Measurements from ENCODE around the gene KLHDC7A. TPM values are rescaled to one million over a fixed set of nuclear protein-coding genes. Genes with fewer than 3 reads are reported as not detected.

Gene KLHDC7A
- total RNA-seq, 1 experiment from 2014 or later: 0.20 TPM

GRCh38 chr1:18501833-18502232, 21.1 kb downstream of the KLHDC7A start:
- Histone ChIP-seq H3K9me3 (ENCODE audit: insufficient read depth, low read depth) (no peaks in the 10 kb centered on the region), H3K27me3 (ENCODE audit: insufficient read depth, low read depth) (no peaks in the 10 kb centered on the region), H2AFZ (no peak overlapping the region), H3K27ac (no peak overlapping the region), H3K4me1 (replicated peaks; ENCODE audit: insufficient read depth) (no peaks in the 10 kb centered on the region), H3K4me2 (no peak overlapping the region), H3F3A (ENCODE audit: insufficient read depth, low read depth) (no peaks in the 10 kb centered on the region), H3K36me3 (ENCODE audit: low read depth) (no peaks in the 10 kb centered on the region), H3K79me2 (ENCODE audit: low read depth) (no peaks in the 10 kb centered on the region), H3K9me2 (ENCODE audit: insufficient read depth) (no peaks in the 10 kb centered on the region), H3K4me3 (no peak overlapping the region), H4K20me1 (ENCODE audit: insufficient read depth) (no peaks in the 10 kb centered on the region)
- DNase-seq: no peak
- CTCF ChIA-PET: no interaction called here
- TF ChIP-seq EZH2 (IDR thresholded peaks at IDR 0.05; ENCODE audit: low read depth): no peak
- TF ChIP-seq, protein P1, sequence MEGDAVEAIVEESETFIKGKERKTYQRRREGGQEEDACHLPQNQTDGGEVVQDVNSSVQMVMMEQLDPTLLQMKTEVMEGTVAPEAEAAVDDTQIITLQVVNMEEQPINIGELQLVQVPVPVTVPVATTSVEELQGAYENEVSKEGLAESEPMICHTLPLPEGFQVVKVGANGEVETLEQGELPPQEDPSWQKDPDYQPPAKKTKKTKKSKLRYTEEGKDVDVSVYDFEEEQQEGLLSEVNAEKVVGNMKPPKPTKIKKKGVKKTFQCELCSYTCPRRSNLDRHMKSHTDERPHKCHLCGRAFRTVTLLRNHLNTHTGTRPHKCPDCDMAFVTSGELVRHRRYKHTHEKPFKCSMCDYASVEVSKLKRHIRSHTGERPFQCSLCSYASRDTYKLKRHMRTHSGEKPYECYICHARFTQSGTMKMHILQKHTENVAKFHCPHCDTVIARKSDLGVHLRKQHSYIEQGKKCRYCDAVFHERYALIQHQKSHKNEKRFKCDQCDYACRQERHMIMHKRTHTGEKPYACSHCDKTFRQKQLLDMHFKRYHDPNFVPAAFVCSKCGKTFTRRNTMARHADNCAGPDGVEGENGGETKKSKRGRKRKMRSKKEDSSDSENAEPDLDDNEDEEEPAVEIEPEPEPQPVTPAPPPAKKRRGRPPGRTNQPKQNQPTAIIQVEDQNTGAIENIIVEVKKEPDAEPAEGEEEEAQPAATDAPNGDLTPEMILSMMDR (conservative IDR thresholded peaks at IDR 0.05): no peak
- intact Hi-C loops (cut with micrococcal nuclease; ENCODE audit: unreplicated experiment): no loop called here
- POLR2A ChIA-PET (ENCODE audit: unreplicated experiment): no interaction called here
- no TSS peak for BruUV-seq (replicated peaks)

GRCh38 chr1:18504609-18505008, 23.9 kb downstream of the KLHDC7A start:
- Histone ChIP-seq H3K27me3 (ENCODE audit: insufficient read depth, low read depth) (no peaks in the 10 kb centered on the region), H3K4me3 (no peak overlapping the region), H3K79me2 (ENCODE audit: low read depth) (no peaks in the 10 kb centered on the region), H4K20me1 (ENCODE audit: insufficient read depth) (no peaks in the 10 kb centered on the region), H3K9me2 (ENCODE audit: insufficient read depth) (no peaks in the 10 kb centered on the region), H3K9me3 (ENCODE audit: insufficient read depth, low read depth) (no peaks in the 10 kb centered on the region), H2AFZ (no peak overlapping the region), H3K4me1 (replicated peaks; ENCODE audit: insufficient read depth) (no peaks in the 10 kb centered on the region), H3F3A (ENCODE audit: insufficient read depth, low read depth) (no peaks in the 10 kb centered on the region), H3K4me2 (no peak overlapping the region), H3K36me3 (ENCODE audit: low read depth) (no peaks in the 10 kb centered on the region), H3K27ac (no peak overlapping the region)
- ChIA-PET POLR2A (ENCODE audit: unreplicated experiment) (no interaction called here), CTCF (no interaction called here)
- no peak for DNase-seq
- BruUV-seq (replicated peaks): no TSS peak
- intact Hi-C loops (cut with micrococcal nuclease; ENCODE audit: unreplicated experiment): no loop called here
- TF ChIP-seq EZH2 (IDR thresholded peaks at IDR 0.05; ENCODE audit: low read depth): no peak
- TF ChIP-seq, protein P1 (conservative IDR thresholded peaks at IDR 0.05): no peak

DNA sequence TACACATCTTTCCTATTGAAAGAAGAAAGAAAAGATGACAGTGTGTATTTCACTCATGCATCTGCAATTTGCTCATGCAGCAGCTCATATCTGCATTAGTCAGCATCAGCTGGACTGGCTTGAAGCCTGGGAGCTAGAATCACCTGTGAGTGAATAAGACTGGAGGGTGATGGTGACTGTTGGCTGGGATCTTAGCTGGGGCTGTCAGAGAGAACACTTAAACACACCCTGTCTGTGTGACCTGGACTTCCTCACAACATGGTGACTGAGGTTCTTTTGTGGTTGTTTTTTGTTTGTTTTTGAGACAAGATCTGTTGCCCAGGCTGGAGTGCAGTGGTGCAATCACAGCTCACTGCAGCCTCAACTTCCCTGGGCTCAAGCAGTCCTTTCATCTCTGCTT, 24.9 kb downstream of the KLHDC7A start:
- no peaks in the 10 kb centered on the region for H4K20me1 ChIP-seq (ENCODE audit: insufficient read depth)
- H3K9me2 ChIP-seq (ENCODE audit: insufficient read depth): no peaks in the 10 kb centered on the region
- H3K4me2 ChIP-seq: no peak overlapping the region
- intact Hi-C loops (cut with micrococcal nuclease; ENCODE audit: unreplicated experiment): no loop called here
- no peaks in the 10 kb centered on the region for H3K4me1 ChIP-seq (replicated peaks; ENCODE audit: insufficient read depth)
- H3K36me3 ChIP-seq (ENCODE audit: low read depth): no peaks in the 10 kb centered on the region
- DNase-seq: no peak
- H3K27ac ChIP-seq: no peak overlapping the region
- no peaks in the 10 kb centered on the region for H3F3A ChIP-seq (ENCODE audit: insufficient read depth, low read depth)
- no peak overlapping the region for H2AFZ ChIP-seq
- no peaks in the 10 kb centered on the region for H3K79me2 ChIP-seq (ENCODE audit: low read depth)
- H3K9me3 ChIP-seq (ENCODE audit: insufficient read depth, low read depth): no peaks in the 10 kb centered on the region
- TF ChIP-seq, protein P1 (conservative IDR thresholded peaks at IDR 0.05): no peak
- TF ChIP-seq EZH2 (IDR thresholded peaks at IDR 0.05; ENCODE audit: low read depth): no peak
- no peaks in the 10 kb centered on the region for H3K27me3 ChIP-seq (ENCODE audit: insufficient read depth, low read depth)
- no TSS peak for BruUV-seq (replicated peaks)
- CTCF ChIA-PET: no interaction called here
- H3K4me3 ChIP-seq: no peak overlapping the region
- POLR2A ChIA-PET (ENCODE audit: unreplicated experiment): interaction anchor here (0.8 kb wide), 1 partner anchor 737 kb away, joined by 7 read pairs; no protein-coding TSS in a partner anchor

Measured in PC-9 (cell line).